Measurements from ENCODE around the gene CLMN. TPM values are rescaled to one million over a fixed set of nuclear protein-coding genes. Genes with fewer than 3 reads are reported as not detected.
A peak's percentile ranks its signal among the peaks of the same experiment; 100 is the strongest.

CLMN gene
- total RNA-seq, 1 experiment from 2014 or later, result 8.6 TPM

DNA sequence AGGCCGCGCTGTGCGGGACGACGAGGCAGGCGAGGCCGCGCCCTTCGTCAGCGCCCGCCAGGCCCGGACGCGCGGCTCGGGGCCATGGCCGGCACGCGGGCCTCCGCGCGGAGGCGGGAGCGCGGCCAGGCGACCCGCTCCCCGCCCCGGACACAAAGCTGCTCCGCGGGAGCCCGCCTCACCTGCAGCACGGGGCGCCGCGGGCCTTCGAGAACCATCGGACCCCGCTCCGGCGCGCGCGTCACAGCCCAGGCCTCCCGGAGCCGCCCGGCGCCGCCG is 162.7 kb downstream of the CLMN start:
- Histone ChIP-seq H3K27me3 (replicated peaks; ENCODE audit: insufficient read depth, low read depth, low read length, poor library complexity) (no peaks in the 10 kb centered on the region), H3K36me3 (ENCODE audit: insufficient read depth, low read length, poor library complexity, severe bottlenecking) (no peaks in the 10 kb centered on the region), H3K27ac (ENCODE audit: low read depth, low read length, poor library complexity, severe bottlenecking) (peak overlapping the region; percentile 92), H3K9me3 (ENCODE audit: low read depth, low read length, poor library complexity, severe bottlenecking) (no peaks in the 10 kb centered on the region), H3K4me3 (ENCODE audit: low read depth, low read length, poor library complexity, severe bottlenecking) (peak overlapping the region; percentile 59), H3K4me1 (ENCODE audit: insufficient read depth, low read length, poor library complexity, severe bottlenecking) (peaks cover 25% of the 10 kb centered on the region)
- TF ChIP-seq EZH2 (IDR thresholded peaks at IDR 0.05; ENCODE audit: borderline replicate concordance, low read depth, low read length, poor library complexity, severe bottlenecking), result no peak
- TF ChIP-seq, protein P1, sequence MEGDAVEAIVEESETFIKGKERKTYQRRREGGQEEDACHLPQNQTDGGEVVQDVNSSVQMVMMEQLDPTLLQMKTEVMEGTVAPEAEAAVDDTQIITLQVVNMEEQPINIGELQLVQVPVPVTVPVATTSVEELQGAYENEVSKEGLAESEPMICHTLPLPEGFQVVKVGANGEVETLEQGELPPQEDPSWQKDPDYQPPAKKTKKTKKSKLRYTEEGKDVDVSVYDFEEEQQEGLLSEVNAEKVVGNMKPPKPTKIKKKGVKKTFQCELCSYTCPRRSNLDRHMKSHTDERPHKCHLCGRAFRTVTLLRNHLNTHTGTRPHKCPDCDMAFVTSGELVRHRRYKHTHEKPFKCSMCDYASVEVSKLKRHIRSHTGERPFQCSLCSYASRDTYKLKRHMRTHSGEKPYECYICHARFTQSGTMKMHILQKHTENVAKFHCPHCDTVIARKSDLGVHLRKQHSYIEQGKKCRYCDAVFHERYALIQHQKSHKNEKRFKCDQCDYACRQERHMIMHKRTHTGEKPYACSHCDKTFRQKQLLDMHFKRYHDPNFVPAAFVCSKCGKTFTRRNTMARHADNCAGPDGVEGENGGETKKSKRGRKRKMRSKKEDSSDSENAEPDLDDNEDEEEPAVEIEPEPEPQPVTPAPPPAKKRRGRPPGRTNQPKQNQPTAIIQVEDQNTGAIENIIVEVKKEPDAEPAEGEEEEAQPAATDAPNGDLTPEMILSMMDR (conservative IDR thresholded peaks at IDR 0.05; ENCODE audit: low read depth, low read length), result no peak
- POLR2A ChIA-PET (ENCODE audit: low non-redundant PET), result no interaction called here
- BruUV-seq (replicated peaks), result no TSS peak
- intact Hi-C loops (cut with micrococcal nuclease; ENCODE audit: unreplicated experiment), result loop anchor here (10.0 kb wide), 1 partner anchor 108 kb away; no protein-coding TSS in a partner anchor
- DNase-seq (ENCODE audit: low spot score), result no peak
- CTCF ChIA-PET, result no interaction called here

DNA sequence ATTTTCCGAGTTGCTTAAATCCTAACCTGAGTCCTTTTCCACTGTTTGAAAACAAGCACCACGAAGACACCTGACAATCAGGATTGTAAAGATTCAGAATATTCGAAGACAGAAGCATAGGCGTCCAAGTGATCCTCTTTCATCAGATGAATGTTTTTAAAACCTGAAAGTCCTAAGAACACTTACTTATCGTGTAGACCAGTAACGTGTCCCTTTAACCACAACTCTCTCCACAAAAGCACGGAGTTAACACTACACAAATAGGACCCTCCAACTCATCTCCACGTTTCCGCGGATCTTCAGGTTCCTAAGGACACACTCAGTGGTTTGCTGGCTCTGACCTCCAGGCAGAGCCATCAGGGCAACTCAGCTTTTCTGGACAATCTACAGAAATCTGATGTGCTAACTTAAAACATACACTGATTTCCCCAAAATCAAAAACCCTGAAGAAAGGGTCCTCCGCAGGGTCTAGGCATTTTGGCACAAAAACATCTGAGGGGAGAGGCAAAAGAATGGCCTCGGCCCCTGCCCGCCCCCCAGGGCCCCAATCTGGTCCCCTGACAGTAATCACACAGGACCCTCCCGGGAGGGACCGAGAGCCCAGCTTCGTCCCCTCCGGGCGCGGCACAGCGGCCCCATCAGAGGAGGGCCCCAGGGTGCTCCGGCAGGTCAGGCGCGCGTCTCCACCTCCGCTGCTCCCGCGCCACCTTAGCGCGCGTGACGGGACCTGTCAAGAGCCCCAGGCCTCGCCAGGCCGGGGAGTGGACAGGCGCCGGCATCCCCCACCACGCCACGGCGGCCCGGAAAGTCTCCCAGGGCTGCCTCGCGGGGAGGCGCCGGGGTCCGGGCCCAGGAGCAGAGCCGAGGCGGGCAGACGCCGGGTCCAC is 163.3 kb downstream of the CLMN start:
- DNase-seq (ENCODE audit: low spot score), result peak; percentile 43
- Histone ChIP-seq H3K27me3 (replicated peaks; ENCODE audit: insufficient read depth, low read depth, low read length, poor library complexity) (no peaks in the 10 kb centered on the region), H3K36me3 (ENCODE audit: insufficient read depth, low read length, poor library complexity, severe bottlenecking) (no peaks in the 10 kb centered on the region), H3K27ac (ENCODE audit: low read depth, low read length, poor library complexity, severe bottlenecking) (peak overlapping the region; percentile 92), H3K4me1 (ENCODE audit: insufficient read depth, low read length, poor library complexity, severe bottlenecking) (peaks cover 31% of the 10 kb centered on the region), H3K9me3 (ENCODE audit: low read depth, low read length, poor library complexity, severe bottlenecking) (no peaks in the 10 kb centered on the region), H3K4me3 (ENCODE audit: low read depth, low read length, poor library complexity, severe bottlenecking) (peak overlapping the region; percentile 59)
- intact Hi-C loops (cut with micrococcal nuclease; ENCODE audit: unreplicated experiment), result loop anchor here (10.0 kb wide), 1 partner anchor 108 kb away; no protein-coding TSS in a partner anchor
- BruUV-seq (replicated peaks), result no TSS peak
- POLR2A ChIA-PET (ENCODE audit: low non-redundant PET), result no interaction called here
- CTCF ChIA-PET, result no interaction called here
- TF ChIP-seq EZH2 (IDR thresholded peaks at IDR 0.05; ENCODE audit: borderline replicate concordance, low read depth, low read length, poor library complexity, severe bottlenecking), result no peak
- TF ChIP-seq, protein P1 (conservative IDR thresholded peaks at IDR 0.05; ENCODE audit: low read depth, low read length), result no peak

DNA sequence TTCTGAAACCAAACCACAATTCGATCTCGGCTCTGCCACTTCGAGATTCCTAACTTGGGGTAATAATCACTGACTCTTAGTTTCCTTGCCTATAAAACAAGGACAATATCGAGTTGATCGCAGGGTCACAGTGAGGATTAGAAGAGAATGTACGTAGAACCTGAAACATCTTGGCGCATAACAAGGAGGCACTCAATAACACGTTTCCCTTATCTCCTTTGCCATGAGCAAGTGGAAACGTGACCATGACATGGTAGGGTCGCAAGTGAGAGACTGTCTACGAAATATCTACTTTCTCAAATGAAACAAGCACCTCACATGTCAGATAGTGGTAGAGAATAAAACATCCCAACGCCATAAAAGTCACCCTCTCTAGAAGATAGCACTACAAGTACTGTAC is 164.7 kb downstream of the CLMN start:
- Histone ChIP-seq H3K27ac (ENCODE audit: low read depth, low read length, poor library complexity, severe bottlenecking) (no peak overlapping the region), H3K4me3 (ENCODE audit: low read depth, low read length, poor library complexity, severe bottlenecking) (no peak overlapping the region), H3K4me1 (ENCODE audit: insufficient read depth, low read length, poor library complexity, severe bottlenecking) (peaks cover 39% of the 10 kb centered on the region), H3K27me3 (replicated peaks; ENCODE audit: insufficient read depth, low read depth, low read length, poor library complexity) (no peaks in the 10 kb centered on the region), H3K9me3 (ENCODE audit: low read depth, low read length, poor library complexity, severe bottlenecking) (no peaks in the 10 kb centered on the region), H3K36me3 (ENCODE audit: insufficient read depth, low read length, poor library complexity, severe bottlenecking) (no peaks in the 10 kb centered on the region)
- ChIA-PET POLR2A (ENCODE audit: low non-redundant PET) (no interaction called here), CTCF (no interaction called here)
- no peak for DNase-seq (ENCODE audit: low spot score)
- TF ChIP-seq EZH2 (IDR thresholded peaks at IDR 0.05; ENCODE audit: borderline replicate concordance, low read depth, low read length, poor library complexity, severe bottlenecking), result no peak
- TF ChIP-seq, protein P1 (conservative IDR thresholded peaks at IDR 0.05; ENCODE audit: low read depth, low read length), result no peak
- intact Hi-C loops (cut with micrococcal nuclease; ENCODE audit: unreplicated experiment), result loop anchor here (10.0 kb wide), 1 partner anchor 110 kb away; no protein-coding TSS in a partner anchor
- BruUV-seq (replicated peaks), result no TSS peak
